AG04449 (cell line): ENCODE measurements around the gene TSPAN5.

Source experiments
- CTCF ChIA-PET: fragments of 350-600 bp; formaldehyde crosslinking; extraction: SDS; loops from one replicate; lab custom pipeline; 2021; ENCODE audit warnings: antibody characterized with exemption; lab: Yijun Ruan, JAX
- POLR2A ChIA-PET: fragments of 400-600, 350-600 bp; formaldehyde crosslinking; extraction: SDS; loops from one replicate; lab custom pipeline; 2020; ENCODE audit warnings: antibody characterized with exemption, inconsistent platforms; lab: Yijun Ruan, JAX
- DNase-seq: peaks from one replicate; pipeline ENCODE4 v3.0.0-alpha.2; 2010; ENCODE audit warnings: low read depth, low spot score
- H3K4me3 ChIP-seq: 2 replicates; pipeline ENCODE4 v1.5.1; 2011; ENCODE audit warnings: low read depth, mild to moderate bottlenecking, control low read depth, low read length
- CTCF ChIP-seq: IDR thresholded peaks from one replicate; pipeline ENCODE4 v1.5.1; 2011; ENCODE audit warnings: mild to moderate bottlenecking, moderate library complexity, low read length, control low read depth, inconsistent platforms; ENCODE audit not compliant: insufficient read depth; ENCODE audit errors: missing control alignments

Gene TSPAN5

GRCh38 chr4:98514741-98515469, 143.5 kb downstream of the TSPAN5 start:
- no peak overlapping the region for H3K4me3 ChIP-seq
- TF ChIP-seq CTCF = no peak
- CTCF ChIA-PET = no interaction called here
- no peak for DNase-seq
- POLR2A ChIA-PET = no interaction called here

DNA sequence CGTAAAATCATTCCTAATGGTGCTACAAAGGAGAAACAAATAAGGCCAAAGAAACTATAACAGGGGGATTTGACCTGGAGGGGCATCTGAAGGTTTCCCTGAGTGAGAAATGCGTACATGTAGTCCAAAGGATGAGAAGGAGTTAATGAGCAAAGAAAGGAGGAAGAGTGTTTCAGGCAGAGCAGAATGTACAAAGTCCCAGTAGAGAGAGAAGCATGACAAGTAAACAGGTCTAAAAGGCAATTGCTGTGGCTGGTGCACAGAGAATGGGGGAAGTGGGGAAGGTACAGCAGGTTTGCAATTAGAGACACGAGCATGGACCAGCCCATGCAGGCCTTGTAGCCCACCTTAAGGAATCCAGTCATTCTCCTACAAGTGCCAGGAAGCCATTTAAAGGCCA, 145.5 kb downstream of the TSPAN5 start:
- CTCF ChIA-PET = no interaction called here
- DNase-seq = no peak
- POLR2A ChIA-PET = no interaction called here
- no peak overlapping the region for H3K4me3 ChIP-seq
- no peak for TF ChIP-seq CTCF

DNA sequence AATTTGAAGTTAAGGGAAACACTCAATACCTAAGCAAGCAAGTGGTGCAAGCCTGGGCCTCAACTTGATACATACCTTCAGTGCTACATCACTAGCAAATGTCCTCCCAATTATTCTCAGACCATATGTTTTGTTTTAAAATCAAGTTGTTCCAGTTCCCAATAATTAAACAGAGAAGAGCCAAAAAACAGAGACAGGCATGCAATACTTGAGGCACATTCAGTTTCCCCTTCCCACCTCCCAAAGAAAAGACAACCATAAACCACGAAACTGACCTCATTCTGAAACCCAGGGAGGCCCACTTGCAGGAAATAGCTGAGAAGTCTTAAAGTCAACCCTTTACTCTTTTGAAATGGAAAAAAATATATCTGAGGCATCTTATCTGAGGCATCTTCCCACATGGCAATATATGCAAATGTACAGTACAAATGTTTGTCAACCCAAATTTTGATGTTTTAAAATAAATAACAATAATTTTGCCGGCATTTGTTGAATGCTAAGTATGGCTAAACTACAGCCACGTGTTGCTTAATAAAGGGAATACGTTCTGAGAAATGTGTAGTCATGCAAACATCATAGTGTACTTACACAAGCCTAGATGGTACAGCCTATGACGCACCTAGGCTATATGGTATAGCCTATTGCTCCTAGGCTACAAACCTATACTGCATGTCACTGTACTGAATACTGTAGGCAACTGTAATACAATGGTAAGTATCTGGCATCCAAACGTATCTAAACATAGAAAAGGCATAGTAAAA, 147.5 kb downstream of the TSPAN5 start:
- no peak overlapping the region for H3K4me3 ChIP-seq
- ChIA-PET POLR2A (no interaction called here), CTCF (no interaction called here)
- DNase-seq = peak; percentile 92
- no peak for TF ChIP-seq CTCF

GRCh38 chr4:98510340-98510739, 148.1 kb downstream of the TSPAN5 start:
- CTCF ChIA-PET = no interaction called here
- no peak for DNase-seq

GRCh38 chr4:98509721-98510120, 148.7 kb downstream of the TSPAN5 start:
- H3K4me3 ChIP-seq = no peak overlapping the region
- POLR2A ChIA-PET = no interaction called here
- no peak for DNase-seq
- no peak for TF ChIP-seq CTCF
- CTCF ChIA-PET = no interaction called here

More at GRCh38 chr4:98510340-98510739, 148.1 kb downstream of the TSPAN5 start:
- POLR2A ChIA-PET = no interaction called here
- TF ChIP-seq CTCF = no peak
- H3K4me3 ChIP-seq = no peak overlapping the region

DNA sequence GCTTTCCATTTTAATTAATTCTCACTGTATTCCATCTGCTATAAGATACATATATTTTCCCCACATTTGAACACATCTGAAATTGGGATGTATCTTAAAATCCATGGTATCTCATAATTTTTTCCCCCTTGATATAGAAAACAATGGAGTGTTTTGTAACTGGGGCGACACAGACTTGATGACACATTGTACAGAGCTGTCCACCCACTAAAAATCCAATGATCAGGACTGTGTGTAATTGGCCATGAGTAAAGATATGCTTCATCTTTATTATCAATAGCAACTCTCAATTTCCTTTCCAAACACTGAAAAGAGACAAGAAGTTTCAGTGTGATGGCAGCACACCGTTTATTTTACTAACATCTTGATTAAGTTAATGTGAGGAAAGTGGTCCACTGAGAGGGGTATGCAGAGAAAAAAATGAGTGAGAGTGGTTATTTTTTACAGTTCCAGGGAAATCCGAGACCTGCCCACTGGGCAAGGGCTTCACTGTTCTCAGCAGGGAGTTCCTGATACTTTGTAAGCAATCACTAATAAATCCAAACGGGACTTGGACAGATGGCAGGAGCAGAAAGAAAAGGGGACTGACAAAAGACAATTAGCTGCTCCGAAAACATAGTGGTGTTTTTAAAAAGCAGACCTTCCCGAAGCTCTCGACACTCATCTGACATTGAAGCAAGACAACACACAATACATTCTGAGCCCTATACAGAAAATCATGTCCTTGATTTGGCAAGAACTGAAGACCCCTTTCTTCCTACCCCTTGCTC, 149.4 kb downstream of the TSPAN5 start:
- no peak overlapping the region for H3K4me3 ChIP-seq
- ChIA-PET CTCF (no interaction called here), POLR2A (no interaction called here)
- no peak for DNase-seq
- no peak for TF ChIP-seq CTCF
